GM18502 (cell line): Measurements from ENCODE around the gene ACHE.
A peak's percentile ranks its signal among the peaks of the same experiment; 100 is the strongest.

Experiments used
- ATAC-seq: cut with Tn5 transposase; IDR thresholded peaks from one replicate; pipeline ENCODE4 v1.9.1; 2021; ENCODE audit warnings: mild to moderate bottlenecking; ENCODE audit not compliant: unreplicated experiment, poor library complexity

Gene ACHE

DNA sequence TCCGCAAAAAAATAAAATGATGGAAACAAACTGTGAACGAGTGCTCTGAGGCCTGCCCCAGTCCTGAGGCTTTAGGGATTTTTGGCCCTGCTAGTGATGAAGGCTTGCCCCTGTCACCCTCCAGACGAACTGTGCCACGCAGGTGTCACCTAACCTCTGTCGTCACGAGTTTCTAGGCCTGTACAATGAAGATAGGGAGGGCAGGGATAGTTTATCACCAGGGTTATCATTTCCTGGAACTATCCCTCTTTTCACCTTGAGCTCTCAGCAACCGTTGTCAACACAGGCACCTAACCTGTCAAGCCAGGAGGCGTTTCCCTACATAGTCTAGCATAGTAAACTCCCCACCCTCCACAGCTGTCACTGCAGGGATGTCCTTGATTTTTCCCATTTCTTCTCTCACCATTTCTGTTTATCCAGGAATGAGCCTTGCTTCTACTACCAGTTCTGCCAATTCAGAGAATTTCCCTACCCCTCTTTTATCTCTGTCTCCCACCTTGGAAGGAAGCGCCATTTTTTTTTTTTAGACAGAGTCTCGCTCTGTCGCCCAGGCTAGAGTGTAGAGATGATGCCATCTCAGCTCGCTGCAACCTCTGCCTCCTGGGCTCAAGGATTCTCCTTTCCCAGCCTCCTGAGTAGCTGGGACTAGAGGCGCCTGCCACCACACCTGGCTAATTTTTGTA, 2.2 kb upstream of the ACHE start:
- ATAC-seq = no peak

DNA sequence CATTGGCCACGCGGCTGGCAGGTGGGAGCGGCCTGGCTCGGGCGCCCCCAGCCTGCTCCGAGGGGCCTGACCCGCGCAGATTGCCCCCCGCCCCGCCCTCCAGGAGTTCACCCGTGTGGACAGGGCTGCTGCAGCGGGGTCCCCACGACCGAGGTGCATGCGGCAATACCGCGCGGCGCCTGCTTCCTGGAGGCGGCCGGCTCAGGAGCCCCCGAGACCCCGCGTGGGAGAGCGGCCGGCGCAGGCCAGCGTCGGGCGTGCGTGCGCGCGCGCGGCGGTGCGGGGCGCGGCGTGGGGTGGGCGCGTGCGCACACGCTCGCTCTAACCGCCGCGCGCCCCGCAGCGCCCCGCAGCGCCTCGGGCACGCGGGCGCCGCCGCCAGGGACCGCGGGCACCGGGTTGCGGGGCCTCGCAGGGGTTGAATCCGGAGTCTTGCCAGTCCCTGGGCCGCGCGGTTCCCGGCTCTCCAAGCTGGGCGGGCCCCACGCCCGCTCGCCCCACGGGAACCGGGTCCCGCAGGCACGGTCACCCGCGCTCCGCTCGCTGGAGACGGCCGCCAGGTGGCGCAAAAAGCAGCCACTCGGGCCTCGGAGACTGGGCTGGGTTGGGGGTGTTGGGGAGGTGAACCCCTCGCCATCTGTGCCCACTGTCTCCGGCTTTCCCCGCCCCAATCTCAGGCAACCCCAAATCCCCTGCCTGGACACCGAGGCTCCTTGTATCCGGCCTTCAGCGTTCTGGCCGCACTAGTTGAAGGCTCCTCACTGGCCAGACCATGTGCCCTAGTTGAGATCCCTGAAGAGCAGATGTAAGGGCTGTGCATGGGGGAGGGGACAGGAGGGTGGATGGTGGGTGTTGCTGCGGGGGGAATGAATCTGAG, 1.3 kb upstream of the ACHE start:
- no peak for ATAC-seq

DNA sequence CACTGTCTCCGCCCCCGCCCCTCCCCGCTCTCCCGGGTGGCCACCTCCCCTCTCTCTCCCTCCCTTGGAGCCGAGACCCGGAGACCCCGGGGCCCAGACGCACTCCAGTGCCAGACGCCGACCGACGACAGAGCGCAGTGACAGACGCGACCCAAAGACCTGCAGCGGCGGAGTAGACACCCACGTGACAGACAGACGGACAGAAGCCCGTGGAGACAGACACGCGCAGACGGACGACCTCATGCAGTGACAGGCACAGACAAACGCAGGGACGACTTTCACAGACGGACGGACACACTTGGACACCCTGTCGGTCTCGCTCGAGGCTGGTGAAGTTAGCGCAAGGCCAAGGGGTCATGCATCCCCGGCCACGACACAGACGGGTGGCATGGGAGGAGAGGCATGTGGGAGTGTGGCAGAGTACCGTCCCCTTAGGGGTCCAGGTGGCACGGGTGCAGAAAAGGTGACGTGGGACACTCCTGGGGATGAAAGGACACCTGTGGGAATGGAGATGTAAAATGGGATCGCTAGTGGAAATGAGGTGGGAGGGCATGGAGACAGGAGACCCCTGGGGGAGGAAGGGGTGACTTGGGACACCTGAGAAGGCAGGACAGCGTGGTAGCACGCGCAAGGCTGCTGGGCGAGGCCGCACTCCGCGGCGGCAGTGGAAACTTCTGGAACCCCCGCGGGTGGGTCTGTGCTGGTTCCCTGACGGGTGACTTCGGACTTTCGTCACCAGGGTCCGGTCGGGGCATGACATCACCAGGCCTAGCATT, 456 bp upstream of the ACHE start:
- ATAC-seq = no peak

DNA sequence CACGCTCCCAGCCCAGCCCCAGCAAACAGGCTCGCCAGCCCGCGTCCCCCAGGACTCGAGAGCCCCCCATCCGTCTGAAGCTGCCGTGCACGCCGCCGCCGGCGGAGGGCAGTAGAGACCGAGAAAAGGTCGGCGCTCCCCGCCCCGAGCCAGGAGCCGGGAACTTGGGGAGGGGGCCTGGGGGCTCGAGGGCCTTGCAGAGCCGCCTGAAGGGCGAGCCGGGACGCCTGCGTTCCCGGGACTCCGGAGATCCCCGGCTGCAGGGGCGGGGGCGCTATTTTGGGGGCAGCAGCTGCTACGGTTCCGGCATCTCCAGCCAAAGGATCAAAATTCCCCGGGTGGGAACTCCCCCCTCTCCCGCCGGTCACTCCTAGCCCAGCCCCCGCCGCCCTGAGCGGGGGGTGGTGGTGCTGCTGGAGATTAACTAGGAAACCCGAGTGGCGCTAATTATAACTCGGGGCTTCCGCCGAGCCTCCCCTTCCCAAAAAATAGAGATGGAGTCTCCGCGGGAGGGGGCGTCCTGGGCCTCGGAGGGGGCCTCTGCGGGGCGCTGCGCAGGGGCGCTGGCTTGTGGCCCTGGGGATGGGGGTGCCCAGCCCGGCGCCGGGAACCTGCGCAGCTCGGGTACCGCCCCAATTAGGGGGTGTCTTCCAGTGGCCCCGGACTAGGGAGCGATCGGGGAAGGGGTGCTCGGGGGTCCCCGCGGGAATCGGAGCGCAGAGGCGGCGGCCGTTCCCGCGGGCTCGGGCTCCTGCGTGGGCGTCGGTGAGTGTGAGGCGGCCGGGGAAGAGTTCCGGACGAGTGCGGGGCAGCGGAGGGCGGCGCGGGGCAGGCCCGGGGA, 608 bp downstream of the ACHE start:
- ATAC-seq = no peak

DNA sequence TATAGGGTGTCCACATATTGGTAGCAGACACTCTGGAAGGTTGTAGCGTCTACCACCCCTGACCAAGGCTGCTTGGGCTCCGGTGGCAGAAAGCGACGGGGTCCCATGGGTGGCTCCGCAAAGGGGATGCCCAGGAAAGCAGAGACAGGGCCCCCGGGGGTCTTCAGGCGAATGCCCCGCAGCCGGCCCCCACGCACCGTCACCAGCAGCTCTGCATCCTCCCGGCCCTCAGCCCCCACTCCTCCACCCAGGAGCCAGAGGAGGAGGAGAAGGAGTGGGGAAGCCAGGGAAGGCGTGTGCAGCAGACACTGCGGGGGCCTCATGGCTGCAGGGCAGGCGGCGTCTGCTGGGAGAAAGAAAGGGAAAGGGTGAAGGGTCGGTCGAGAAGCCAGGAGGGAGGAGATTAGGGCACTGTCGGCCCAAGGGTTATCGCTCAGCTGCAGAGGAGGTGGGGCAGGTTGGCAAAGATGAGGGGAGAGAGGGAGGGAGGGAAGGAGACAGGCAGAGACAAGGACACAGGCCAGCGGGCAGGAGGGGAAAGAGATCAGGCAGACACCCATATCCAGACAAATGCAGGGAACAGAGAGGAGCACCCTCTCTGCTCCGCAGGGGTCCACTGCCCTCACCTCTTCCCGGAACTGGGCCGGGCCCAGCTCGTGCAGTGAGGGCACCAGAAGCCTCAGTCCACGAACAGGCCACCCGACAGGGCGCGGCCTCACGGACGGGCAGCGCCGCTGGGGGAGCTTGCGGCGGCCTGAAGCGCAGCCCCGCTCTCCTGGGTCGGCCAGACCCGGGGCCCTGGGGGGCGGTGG, 1.6 kb downstream of the ACHE start:
- no peak for ATAC-seq

DNA sequence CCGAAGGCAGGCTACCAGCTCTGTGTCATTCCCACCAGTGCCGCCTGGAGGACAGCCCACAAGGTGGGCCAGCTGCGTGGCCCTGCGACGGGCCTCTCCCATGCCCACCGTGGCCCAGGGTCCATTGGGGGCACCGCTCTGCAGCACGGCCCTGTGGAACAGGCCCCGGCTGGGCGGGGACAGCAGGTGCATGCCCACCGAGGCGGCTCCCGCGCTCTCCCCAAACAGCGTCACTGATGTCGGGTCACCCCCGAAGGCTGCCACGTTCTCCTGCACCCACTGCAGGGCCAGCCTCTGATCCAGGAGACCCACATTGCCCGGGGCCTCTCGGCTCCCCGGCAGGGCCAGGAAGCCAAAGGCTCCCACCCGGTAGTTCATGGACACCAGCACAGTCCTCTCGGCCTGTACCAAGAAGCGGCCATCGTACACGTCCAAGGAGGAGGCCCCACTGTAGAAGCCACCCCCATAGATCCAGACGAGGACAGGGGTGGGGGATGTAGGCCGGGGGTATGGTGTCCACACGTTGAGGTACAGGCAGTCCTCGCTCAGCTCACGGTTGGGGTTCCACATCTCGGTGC, 2.3 kb downstream of the ACHE start:
- no peak for ATAC-seq

DNA sequence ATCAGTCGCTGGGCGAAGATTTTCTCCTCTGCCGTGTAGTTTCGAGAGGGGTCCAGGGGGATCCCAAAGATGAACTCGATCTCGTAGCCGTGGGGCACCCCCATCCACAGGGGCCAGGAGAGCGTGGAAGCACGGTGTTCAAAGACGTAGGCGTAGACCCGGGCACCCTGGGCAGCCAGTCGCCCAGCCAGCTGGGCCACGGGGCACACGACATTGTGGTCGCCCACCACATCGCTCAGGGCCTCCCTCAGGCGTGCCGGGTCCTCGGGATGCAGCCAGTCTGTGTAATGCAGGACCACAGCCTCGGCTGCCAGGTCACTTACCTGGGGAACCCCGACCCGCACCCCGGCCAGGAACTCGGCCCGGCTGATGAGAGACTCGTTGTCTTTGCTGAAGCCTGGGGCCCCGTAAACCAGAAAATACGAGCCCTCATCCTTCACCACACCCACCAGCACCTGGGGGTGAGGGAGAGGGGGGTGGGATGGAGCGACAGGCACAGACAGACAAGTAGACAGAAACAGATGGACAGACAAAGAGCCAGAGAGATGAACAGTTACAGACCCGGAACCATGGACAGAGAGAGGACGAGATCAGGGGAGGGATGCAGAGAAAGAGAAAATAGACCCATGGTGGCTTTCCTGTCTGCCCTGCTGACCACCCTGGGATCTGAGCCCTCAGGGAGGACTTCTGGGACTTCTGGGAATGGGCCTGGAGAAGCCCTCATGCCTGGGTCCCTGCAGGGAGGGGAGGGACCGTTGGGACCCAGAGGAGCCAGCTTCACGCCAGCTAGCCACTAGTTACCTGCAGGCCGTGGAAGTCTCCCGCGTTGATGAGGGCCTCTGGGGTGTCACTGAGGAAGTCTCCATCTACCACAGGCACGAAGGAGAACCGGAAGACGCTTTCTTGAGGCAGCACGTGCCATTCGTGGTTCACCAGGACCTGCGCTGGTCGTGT, 3.0 kb downstream of the ACHE start:
- no peak for ATAC-seq

DNA sequence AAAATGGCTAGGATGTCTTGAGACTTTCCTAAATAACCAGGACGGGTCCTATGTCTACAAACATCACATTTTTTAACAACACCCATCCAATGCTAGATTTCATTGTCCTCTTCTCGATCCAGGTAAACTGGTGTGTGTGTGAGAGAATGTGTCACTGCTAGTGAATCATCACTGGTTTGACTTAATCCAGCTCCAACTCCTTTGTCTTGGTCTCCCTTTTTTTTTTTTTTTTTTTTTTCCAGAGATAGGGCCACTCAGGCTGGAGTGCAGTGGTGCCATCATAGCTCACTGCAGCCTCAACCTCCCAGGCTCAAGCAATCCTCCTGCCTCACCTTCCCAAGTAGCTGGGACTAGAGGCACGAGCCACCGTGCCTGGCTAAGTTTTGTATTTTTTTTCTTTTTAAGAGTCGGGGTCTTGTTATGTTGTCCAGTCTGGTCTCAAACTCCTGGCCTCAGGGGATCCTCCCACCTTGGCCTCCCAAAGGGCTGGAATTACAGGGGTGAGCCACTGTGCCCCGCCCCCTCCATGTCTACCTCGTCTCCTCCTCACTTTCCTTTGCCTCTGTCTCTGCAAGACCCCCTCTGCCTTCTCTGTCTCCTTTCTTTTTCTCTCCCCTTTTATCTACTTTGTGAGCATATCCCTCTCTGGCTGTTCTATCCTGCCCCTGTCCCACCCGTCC, 4.0 kb downstream of the ACHE start:
- no peak for ATAC-seq

DNA sequence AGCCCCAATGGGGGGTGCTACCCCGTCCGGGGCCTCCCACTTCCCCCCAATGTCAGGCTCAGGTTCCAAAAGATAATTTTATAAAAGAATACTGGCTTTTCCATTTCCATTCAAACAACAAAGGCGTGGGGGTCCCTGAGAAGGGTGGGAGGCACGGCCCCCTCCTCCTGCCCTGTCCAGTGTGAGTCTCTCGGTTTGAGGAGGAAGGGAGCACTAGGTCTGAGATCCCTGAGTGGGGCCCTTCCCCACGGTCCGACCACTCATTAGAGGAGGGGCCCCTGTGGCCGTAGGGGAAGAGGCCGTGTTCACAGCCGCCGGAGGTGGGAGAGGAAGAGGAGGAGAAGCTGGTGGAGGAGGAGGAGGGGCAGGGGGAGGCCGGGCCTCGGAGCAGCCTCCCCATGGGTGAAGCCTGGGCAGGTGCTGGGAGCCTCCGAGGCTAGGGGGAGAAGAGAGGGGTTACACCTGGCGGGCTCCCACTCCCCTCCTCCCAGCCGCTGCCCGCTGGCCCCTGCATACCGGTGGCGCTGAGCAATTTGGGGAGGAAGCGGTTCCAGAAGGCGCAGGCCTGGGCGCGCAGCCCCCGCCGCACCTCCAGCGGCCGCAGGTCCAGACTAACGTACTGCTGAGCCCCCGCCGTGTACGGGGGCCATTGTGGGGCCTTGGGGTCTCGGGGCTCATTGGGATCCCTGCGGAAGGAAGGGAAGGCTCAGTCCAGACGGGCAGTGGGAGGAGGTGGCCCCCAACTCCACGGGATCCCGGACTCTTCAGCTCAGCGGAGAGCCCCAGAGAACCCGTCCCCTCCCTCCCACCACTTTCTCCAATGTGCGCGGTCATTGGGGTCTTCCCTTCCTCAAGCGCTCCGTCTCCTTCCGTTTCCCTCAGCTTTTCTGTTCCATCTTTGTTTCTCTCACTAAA, 4.8 kb downstream of the ACHE start:
- no peak for ATAC-seq

DNA sequence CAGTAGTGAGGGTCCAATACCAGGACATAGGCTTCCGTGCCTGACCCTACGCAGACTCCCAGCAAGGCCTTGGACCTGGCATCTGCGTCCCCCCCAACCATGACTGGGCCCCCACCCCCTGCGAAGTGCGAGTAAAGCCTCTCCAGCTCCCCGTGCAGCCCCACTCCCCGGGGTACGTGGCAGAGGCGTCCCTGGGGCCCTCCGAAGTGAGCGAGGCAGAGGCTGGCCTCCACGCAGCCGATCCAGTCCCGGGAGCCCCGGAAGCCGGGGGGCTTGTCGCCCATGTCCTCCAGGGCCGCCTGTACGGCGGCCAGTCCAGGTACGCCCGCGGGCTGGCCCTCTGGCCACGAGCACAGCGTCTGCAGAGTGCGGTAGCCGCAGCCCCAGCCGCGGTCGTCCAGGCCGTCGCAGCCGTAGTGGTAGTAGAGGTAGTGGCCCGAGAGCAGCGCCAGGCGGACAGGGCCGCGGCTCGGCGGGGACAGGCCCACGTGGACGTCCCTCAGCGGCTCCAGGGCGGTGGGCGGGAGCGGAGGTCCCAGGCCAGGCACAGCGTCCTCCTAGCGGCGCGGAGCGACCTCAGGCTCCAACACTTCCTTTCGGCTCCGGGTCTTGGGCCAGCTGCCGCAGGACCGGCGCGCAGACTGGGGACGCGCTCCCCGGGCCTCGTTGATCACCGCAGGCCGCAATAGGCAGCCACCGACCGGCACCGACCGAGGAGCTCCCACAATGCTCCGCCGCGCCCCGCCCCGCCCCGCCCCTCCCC, 6.5 kb downstream of the ACHE start, which contains the start of gene UFSP1:
UFSP1 (minus strand) TSS at position 728 of the 763 bp plus-strand sequence; CDS start at position 284, 444 bp downstream.
- ATAC-seq = peak; percentile 28

DNA sequence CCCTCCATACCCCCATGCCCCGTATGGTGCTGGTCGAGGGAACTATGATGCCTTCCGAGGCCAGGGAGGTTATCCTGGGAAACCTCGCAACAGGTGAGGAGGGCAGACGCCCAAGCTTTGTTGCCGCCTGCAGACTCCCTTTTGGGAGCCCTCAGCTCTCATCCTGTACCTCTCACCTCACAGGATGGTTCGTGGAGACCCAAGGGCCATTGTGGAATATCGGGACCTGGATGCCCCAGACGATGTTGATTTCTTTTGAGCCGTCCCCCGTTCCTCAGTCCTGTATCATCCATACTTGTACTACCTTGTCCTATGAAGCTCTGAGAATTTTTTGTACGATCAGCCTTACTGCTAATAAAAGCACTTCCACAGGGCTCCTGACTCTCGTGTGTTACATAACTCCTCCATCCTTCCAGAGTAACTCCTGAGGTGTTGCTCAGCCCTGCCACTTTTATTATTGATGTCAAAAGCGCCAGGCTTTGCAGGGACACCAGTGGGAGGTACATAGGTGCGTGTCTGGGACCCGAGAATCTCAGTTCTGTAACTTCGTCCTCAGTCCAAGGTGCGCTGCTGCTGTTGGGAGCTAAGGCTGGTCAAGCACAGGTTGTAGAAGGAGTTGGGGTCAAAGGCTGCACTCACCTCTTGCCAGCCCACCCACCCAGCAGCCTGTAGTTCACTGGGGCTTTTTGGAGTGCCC, 7.2 kb downstream of the ACHE start:
- no peak for ATAC-seq

DNA sequence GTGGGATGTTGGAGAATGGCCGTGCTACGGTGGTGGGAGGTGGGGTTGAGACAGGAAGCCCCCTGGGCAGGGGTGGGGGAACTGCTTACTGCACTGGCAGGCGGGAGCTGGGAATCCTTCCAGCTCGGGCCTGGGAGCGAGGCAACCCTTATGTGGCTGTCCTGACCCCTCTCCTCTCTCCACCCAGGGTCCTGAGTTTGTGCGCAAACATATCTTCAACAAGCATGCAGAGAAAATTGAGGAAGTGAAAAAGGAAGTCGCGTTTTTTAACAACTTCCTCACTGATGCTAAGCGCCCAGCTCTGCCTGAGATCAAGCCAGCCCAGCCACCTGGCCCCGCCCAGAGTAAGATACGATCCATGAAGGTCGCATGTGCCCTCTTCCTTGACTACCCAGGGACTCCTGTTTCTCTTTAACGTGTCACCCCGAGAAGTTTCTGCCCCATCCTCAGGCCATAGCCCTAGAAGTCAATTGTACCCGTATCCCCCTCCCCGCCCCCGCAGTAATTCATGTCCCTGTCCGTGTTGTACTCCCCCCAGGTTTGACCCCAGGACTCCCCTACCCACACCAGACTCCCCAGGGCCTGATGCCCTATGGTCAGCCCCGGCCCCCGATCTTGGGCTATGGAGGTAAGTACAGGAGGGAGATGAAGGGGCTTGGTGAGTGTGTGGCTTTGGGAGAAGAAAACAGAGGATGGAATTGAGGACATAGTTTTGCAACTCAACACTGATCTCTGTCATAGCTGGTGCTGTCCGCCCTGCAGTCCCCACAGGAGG, 8.0 kb downstream of the ACHE start:
- peak; percentile 46 for ATAC-seq

DNA sequence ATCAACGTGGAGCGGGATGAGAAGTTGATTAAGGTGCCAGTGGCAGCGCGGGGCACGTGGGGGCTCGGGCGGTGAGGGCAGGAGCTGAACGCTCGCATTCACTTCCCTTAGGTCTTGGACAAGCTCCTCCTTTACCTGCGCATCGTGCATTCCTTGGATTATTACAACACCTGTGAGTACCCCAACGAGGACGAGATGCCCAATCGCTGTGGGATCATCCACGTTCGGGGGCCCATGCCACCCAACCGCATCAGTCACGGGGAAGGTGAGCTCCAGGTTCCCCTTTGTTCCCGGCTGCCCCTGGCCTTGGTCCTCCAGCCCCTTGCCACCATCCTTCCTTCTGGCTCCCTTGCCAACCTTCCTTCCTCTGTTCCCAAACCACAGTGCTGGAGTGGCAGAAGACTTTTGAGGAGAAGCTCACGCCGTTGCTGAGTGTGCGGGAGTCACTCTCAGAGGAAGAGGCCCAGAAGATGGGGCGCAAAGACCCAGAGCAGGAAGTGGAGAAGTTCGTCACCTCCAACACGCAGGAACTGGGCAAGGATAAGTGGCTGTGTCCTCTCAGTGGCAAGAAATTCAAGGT, 8.7 kb downstream of the ACHE start:
- peak; percentile 0 for ATAC-seq
